C4-2B (cell line): ENCODE data around the gene PIGH.

Source experiments
- ZFX ChIP-seq: fragments of 450-650 bp; IDR thresholded peaks from 2 replicates; pipeline ENCODE4 v1.6.1; 2017
- TF ChIP-seq, protein P1 (sequence below): fragments of 450-650 bp; conservative IDR thresholded peaks from 2 replicates; pipeline ENCODE4 v1.5.1; 2017; ENCODE audit warnings: mild to moderate bottlenecking

DNA sequence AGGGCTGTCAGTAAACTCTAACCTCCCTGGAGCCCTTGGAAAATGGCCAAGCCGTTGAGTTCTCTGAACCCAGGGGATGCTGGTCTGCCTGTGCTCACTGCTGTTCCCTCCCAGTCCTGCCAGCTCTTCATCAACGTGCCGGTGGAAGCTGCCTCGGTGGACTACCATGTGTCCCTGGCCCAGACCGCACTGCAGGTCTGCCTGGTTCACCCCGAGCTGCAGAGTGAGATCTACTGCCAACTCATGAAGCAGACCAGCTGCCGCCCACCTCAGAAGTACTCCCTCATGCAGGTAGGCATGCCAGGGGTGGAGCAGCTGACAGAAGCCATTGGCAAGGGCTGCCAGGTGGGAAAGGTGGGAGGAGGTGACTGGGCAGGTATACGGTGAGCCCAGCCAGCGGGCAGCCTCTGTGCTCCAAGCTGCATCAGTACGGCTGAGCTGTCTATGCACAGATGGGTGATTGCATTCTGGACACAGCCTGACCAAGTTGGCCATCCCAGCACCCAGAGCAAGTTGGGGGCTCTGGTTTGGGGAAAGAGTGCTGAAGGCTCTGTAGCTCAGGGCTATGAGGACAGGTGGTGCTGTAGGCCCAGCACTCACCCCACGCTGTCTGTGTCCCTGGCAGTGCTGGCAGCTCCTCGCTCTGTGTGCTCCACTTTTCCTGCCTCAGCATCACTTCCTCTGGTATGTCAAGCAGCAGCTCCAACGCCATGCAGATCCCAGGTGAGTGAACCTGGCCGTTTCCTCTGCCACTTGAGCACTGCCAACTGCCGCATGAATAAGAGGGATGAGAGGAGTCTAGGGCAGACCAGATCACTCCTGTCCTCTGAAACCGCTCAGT, 21.9 kb downstream of the PIGH start:
- TF ChIP-seq, protein P1, sequence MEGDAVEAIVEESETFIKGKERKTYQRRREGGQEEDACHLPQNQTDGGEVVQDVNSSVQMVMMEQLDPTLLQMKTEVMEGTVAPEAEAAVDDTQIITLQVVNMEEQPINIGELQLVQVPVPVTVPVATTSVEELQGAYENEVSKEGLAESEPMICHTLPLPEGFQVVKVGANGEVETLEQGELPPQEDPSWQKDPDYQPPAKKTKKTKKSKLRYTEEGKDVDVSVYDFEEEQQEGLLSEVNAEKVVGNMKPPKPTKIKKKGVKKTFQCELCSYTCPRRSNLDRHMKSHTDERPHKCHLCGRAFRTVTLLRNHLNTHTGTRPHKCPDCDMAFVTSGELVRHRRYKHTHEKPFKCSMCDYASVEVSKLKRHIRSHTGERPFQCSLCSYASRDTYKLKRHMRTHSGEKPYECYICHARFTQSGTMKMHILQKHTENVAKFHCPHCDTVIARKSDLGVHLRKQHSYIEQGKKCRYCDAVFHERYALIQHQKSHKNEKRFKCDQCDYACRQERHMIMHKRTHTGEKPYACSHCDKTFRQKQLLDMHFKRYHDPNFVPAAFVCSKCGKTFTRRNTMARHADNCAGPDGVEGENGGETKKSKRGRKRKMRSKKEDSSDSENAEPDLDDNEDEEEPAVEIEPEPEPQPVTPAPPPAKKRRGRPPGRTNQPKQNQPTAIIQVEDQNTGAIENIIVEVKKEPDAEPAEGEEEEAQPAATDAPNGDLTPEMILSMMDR, result no peak
- no peak for TF ChIP-seq ZFX
